Measurements from ENCODE around the gene SEMA3B.

GRCh38 chr3:50254577-50255250 is 14.2 kb upstream of the SEMA3B start:
- no peak for TF ChIP-seq CTCF (IDR thresholded peaks at IDR 0.05)
- TF ChIP-seq POLR2A (IDR thresholded peaks at IDR 0.05): no peak

Data from breast epithelium (tissue), 3 donors.